Kidney epithelial cell (primary cell): ENCODE results near the gene FBXW8. TPM values are rescaled to one million over a fixed set of nuclear protein-coding genes. Genes with fewer than 3 reads are reported as not detected.
A peak's percentile ranks its signal among the peaks of the same experiment; 100 is the strongest.

Experiments used
- DNase-seq: peaks from one replicate; pipeline ENCODE4 v3.0.0-alpha.2; 2010; ENCODE audit warnings: low read depth
- H3K27me3 ChIP-seq: 2 replicates; pipeline ENCODE4 v1.6.0; 2011; ENCODE audit warnings: low read length; ENCODE audit not compliant: control insufficient read depth, insufficient read depth
- H3K36me3 ChIP-seq: 2 replicates; pipeline ENCODE4 v1.5.1; 2011; ENCODE audit warnings: low read length; ENCODE audit not compliant: control insufficient read depth, insufficient read depth
- H3K4me3 ChIP-seq: 2 replicates; pipeline ENCODE4 v1.5.1; 2011; ENCODE audit warnings: low read depth, mild to moderate bottlenecking, control low read depth, low read length
- CTCF ChIP-seq: IDR thresholded peaks from 2 replicates; pipeline ENCODE4 v1.5.1; 2011; ENCODE audit warnings: mild to moderate bottlenecking, moderate library complexity, low read length, control low read depth, inconsistent platforms; ENCODE audit not compliant: insufficient read depth, poor library complexity, severe bottlenecking
- total RNA-seq: library from RNA; depleted of rRNA; stranded (reverse); fragments of >200 nt; gene quantifications from 2 replicates; pipeline ENCODE4 v1.2.3, GENCODE V29; 2015

FBXW8 gene
- total RNA-seq: 21.0 and 25.4 TPM in 2 replicates

DNA sequence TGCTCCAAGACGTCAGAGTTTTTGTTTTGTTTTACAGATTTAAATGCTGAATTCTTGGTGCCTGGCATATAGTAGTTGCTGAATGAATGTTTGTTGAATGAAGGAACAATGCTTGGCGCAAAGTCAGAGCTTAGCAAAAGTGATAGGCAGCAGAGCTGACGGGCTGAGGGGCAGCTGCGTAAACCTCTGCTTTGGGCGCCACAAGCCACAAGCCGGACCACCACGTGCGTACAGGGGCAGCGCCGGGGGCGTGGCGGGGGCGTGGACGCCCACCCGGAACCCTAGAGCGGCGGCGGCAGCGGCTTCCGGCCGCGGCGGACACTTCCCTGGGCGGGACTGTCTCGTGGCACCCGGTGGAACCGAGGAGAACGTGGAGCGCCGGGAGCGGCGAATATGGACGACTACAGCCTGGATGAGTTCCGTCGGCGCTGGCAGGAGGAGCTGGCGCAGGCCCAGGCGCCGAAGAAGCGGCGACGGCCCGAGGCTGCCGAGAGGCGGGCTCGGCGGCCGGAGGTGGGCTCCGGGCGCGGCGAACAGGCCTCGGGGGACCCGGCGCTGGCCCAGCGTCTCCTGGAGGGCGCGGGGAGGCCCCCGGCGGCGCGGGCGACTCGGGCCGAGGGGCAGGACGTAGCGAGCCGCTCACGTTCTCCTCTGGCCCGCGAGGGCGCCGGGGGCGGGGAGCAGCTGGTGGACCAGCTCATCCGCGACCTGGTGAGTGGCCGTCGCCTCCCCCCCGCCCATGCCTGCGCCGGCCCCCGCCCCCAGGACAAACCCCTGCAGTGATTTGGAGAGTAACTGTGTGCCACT lies at the start of gene FBXW8:
Gene FBXW8 (plus strand): TSS at position 306 of the 807 bp plus-strand sequence. CDS start 88 bp downstream, at position 394.
- no peak for TF ChIP-seq CTCF
- H3K36me3 ChIP-seq: no peaks in the 10 kb centered on the region
- H3K27me3 ChIP-seq: no peaks in the 10 kb centered on the region
- no peak for DNase-seq
- peak within 1 kb of the TSS; percentile 67 for H3K4me3 ChIP-seq

DNA sequence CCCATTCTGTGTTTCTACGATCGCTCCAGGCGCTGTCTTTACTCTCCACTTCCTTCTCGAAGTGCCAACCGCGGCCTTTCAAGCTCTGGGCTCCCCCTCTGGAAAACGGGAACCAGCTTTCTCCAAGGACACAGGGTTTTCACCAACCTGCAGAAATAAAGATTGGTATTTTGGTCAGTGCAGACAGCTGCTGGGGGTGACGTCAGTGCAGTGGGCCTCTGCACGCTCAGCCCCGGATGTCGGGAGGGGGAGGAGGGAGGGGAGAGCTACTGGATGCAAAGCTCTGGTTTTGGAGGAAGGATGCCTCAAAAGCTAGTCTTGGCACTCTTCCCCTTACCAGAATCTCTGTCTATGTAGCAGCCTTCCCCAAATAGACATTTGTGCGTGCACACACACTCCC lies 49.4 kb upstream of the FBXW8 start:
- peaks cover 19% of the 10 kb centered on the region for H3K27me3 ChIP-seq
- H3K36me3 ChIP-seq: no peaks in the 10 kb centered on the region
- DNase-seq: no peak
- TF ChIP-seq CTCF: no peak
- no peak overlapping the region for H3K4me3 ChIP-seq

GRCh38 chr12:116862167-116862566 lies 48.6 kb upstream of the FBXW8 start:
- DNase-seq: no peak
- H3K4me3 ChIP-seq: no peak overlapping the region
- no peak for TF ChIP-seq CTCF
- no peaks in the 10 kb centered on the region for H3K36me3 ChIP-seq
- peaks cover 19% of the 10 kb centered on the region for H3K27me3 ChIP-seq

- no peak overlapping the region for H3K4me3 ChIP-seq
- peaks cover 14% of the 10 kb centered on the region for H3K27me3 ChIP-seq
- no peak for DNase-seq
- TF ChIP-seq CTCF: peak; percentile 52
- no peaks in the 10 kb centered on the region for H3K36me3 ChIP-seq
Measured at GRCh38 chr12:116863275-116863767, 47.4 kb upstream of the FBXW8 start.

DNA sequence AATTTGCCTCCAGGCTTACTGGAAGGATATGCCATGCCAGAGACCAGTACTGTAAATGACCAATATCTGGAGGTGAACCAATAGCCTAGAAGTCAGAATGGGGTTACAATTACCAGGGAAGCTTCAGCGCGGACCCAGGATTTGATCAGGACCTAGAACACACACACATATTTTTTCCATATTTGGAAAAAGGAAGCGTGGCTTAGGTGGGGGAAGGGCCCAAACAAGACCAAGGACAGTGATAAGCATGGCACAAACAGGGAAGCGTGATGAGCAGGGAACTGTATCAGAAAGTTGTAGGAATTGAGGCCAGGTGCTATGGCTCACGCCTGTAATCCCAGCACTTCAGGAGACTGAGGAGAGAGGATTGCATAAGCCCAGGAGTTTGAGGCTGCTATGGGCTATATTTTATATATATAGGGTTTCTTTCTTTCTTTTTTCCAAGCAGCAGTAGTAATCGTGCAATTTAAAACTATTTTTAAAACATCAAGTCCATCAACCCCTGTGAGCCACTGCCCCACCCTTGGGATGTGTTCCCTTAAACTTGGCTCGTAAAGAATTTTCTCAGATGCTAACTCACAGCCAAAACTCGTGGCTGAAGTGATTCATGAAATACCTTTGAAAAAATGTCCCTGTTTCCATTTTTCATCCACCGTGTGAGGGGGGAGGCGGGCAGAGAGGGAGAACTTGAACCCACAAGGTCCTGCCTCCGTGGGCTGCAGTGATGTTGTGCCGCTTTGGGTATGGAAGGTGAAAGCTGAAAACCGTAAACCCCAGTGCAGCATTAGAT lies 46.2 kb upstream of the FBXW8 start:
- Histone ChIP-seq H3K27me3 (peaks cover 4% of the 10 kb centered on the region), H3K4me3 (no peak overlapping the region), H3K36me3 (no peaks in the 10 kb centered on the region)
- no peak for DNase-seq
- TF ChIP-seq CTCF: no peak
